ENCODE measurements around the gene RFC4. TPM values are rescaled to one million over a fixed set of nuclear protein-coding genes. Genes with fewer than 3 reads are reported as not detected.

The RFC4 gene
- total and polyA plus RNA-seq, 2 of the 8 experiments (the other 6 are each of a cell fraction or from before 2014, with no cell fraction given): 21.8 to 86.9 TPM

DNA sequence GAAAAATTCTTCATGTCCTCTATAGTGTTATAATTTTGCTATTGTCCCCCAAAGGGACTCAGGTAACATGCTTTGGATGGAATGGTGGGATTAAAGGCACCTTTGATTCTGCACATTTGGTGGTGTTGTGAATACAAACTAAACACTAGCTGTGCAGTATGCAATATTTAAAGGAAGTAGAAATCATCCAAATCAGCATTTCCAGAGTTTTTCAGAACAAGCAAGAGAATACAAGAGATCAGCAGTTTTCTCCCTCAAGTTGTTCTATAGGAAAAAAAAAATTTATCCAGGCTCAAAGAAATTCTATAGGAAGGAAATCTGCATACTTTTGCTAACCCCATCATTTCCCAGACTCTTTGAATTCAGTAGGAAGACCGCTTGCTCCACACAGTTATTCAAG is 26.0 kb upstream of the RFC4 start:
- H3K27me3 ChIP-seq (replicated peaks in 1 of 4; ENCODE audit: control insufficient read depth in 3 of 4, extremely low read depth in 1 of 4, insufficient read depth in 3 of 4, low read length in 3 of 4): peaks cover 0 to 17% (median 13%) of the 10 kb centered on the region in 4 experiments; a peak in 6 of 7 replicates
- 100% methylated on average over 1 of the region's 1 CpG; no CpG with 5 or more reads in 1 of the 2 experiments for WGBS, 2 experiments (ENCODE audit: extremely low coverage in 1 of 2, insufficient coverage in 1 of 2, insufficient read length in 1 of 2, insufficient replicate concordance in 2 of 2, low coverage in 1 of 2, low lambda C conversion rate in 2 of 2, missing lambda C conversion rate in 1 of 2)
- TF ChIP-seq BCL11A (IDR thresholded peaks at IDR 0.05; ENCODE audit: low read depth in 2 of 2, low read length in 2 of 2) (no peak), GTF2F1 (IDR thresholded peaks at IDR 0.05; ENCODE audit: borderline replicate concordance, low read depth, low read length) (no peak), KDM4A (IDR thresholded peaks at IDR 0.05; ENCODE audit: low read depth, low read length, severe bottlenecking) (no peak), POLR2AphosphoS5 (IDR thresholded peaks at IDR 0.05; ENCODE audit: low read depth, low read length) (no peak), ZNF274 (IDR thresholded peaks at IDR 0.05; ENCODE audit: borderline replicate concordance, extremely low read depth, low read length) (no peak), POLR2A (IDR thresholded peaks at IDR 0.05; ENCODE audit: control extremely low read depth in 1 of 2, low read depth in 2 of 2, low read length in 2 of 2) (no peak), EZH2 (IDR thresholded peaks at IDR 0.05; ENCODE audit: low read depth, low read length, severe bottlenecking) (no peak), BRCA1 (IDR thresholded peaks at IDR 0.05; ENCODE audit: low read depth, low read length) (no peak), CTBP2 (IDR thresholded peaks at IDR 0.05; ENCODE audit: borderline replicate concordance, insufficient read depth, insufficient read length, low read length) (no peak), KDM1A (IDR thresholded peaks at IDR 0.05; ENCODE audit: borderline replicate concordance, low read length) (no peak), RXRA (IDR thresholded peaks at IDR 0.05; ENCODE audit: insufficient read depth, low read depth, low read length) (no peak), NANOG (IDR thresholded peaks at IDR 0.05; ENCODE audit: insufficient read depth, low read depth, low read length, poor library complexity, severe bottlenecking) (no peak), GABPA (IDR thresholded peaks at IDR 0.05; ENCODE audit: borderline replicate concordance, insufficient read depth, low read length) (no peak)
- TF ChIP-seq, protein P1, sequence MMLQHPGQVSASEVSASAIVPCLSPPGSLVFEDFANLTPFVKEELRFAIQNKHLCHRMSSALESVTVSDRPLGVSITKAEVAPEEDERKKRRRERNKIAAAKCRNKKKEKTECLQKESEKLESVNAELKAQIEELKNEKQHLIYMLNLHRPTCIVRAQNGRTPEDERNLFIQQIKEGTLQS (IDR thresholded peaks at IDR 0.05; ENCODE audit: insufficient read depth, low read depth, low read length): no peak

More for the DNA sequence above, 26.0 kb upstream of the RFC4 start:
- no peak for DNase-seq (ENCODE audit: low read depth in 1 of 2, low spot score in 2 of 2)
- Histone ChIP-seq H4K8ac (ENCODE audit: extremely low read depth, insufficient read depth, low read length) (no peak overlapping the region), H3K18ac (ENCODE audit: extremely low read depth, low read length) (no peak overlapping the region), H2BK5ac (ENCODE audit: low read depth, low read length) (no peak overlapping the region), H3K4ac (replicated peaks; ENCODE audit: insufficient read length, low read depth, low read length) (no peak overlapping the region), H4K20me1 (replicated peaks in 1 of 2; ENCODE audit: control insufficient read depth in 1 of 2, insufficient read depth in 2 of 2, low read length in 2 of 2) (no peaks in the 10 kb centered on the region), H2BK20ac (ENCODE audit: low read length) (no peak overlapping the region), H3K79me2 (ENCODE audit: control insufficient read depth in 1 of 2, insufficient read depth in 2 of 2, low read length in 2 of 2) (no peaks in the 10 kb centered on the region), H2AFZ (ENCODE audit: low read length) (no peak overlapping the region), H2BK12ac (ENCODE audit: low read depth, low read length) (no peak overlapping the region), H2AK5ac (ENCODE audit: low read depth, low read length) (no peak overlapping the region), H4K5ac (ENCODE audit: insufficient read length, low read depth, low read length) (no peak overlapping the region), H3K56ac (replicated peaks; ENCODE audit: insufficient read length, low read depth, low read length) (no peak overlapping the region), H3K4me1 (replicated peaks in 1 of 4; ENCODE audit: control insufficient read depth in 3 of 4, insufficient read depth in 4 of 4, low read length in 3 of 4) (no peaks in the 10 kb centered on the region), H3K9ac (replicated peaks in 1 of 4; ENCODE audit: extremely low read depth in 1 of 4, low read depth in 3 of 4, low read length in 3 of 4) (no peak overlapping the region), H3K14ac (ENCODE audit: insufficient read length) (no peak overlapping the region), H3K23me2 (ENCODE audit: low read depth, low read length) (no peaks in the 10 kb centered on the region; the same call in 1 of the 2 replicates), H3K4me3 (ENCODE audit: extremely low read depth in 1 of 4, insufficient read depth in 2 of 4, low read depth in 3 of 4, low read length in 4 of 4) (no peak overlapping the region), H2BK120ac (replicated peaks; ENCODE audit: low read depth, low read length) (no peak overlapping the region), H3K23ac (ENCODE audit: insufficient read length) (no peak overlapping the region), H3K79me1 (ENCODE audit: low read depth, low read length) (no peaks in the 10 kb centered on the region), H3K36me3 (ENCODE audit: control insufficient read depth in 2 of 4, insufficient read depth in 4 of 4, low read length in 3 of 4) (no peaks in the 10 kb centered on the region), H3K27ac (ENCODE audit: low read depth, low read length) (no peak overlapping the region), H4K91ac (replicated peaks; ENCODE audit: insufficient read length, low read length) (no peak overlapping the region), H3K9me3 (ENCODE audit: insufficient read depth in 2 of 2, low read depth in 1 of 2, low read length in 1 of 2) (no peaks in the 10 kb centered on the region), H2BK15ac (ENCODE audit: low read length) (no peak overlapping the region), H3K4me2 (ENCODE audit: insufficient read depth in 1 of 2, low read depth in 2 of 2, low read length in 2 of 2) (no peak overlapping the region)
- ChIA-PET CTCF (ENCODE audit: partially characterized antibody) (no interaction called here), POLR2A (ENCODE audit: partially characterized antibody) (no interaction called here)
- FAIRE-seq: no peak

All from H1 (cell line).